Adipose tissue (tissue), 3 donors: ENCODE measurements around the gene CHMP4A. TPM values are rescaled to one million over a fixed set of nuclear protein-coding genes. Genes with fewer than 3 reads are reported as not detected.

Source experiments
- H3K27ac ChIP-seq: one replicate; pipeline ENCODE4 v1.5.1; 2013; ENCODE audit warnings: low read depth, low read length
- WGBS, 3 donors: extraction: QIAGEN DNeasy Blood & Tissue Kit; methylation state at CpG; one replicate each; pipeline ENCODE4 v1.1.7; 2013; 5-methylcytosine and 5-hydroxymethylcytosine counted together
- polyA plus RNA-seq, 3 donors: library from polyadenylated mRNA; stranded (reverse); fragments of 200-250 nt; gene quantifications; one replicate each; pipeline ENCODE4 v1.2.3, GENCODE V29; 2013
- donor health status: healthy with polysubstance abuse.
- donor health status: Bipolar disorder and iron deficiency.
- donor health status: healthy.

The CHMP4A gene
- 100 to 1,000 TPM in 1 of 3 donors, 10 to 100 TPM in 2; 59.6 to 108 (median 85.4) TPM for polyA plus RNA-seq

- H3K27ac ChIP-seq = peak within 1 kb of the TSS; percentile 80
- 0 to 1% (median 1%) methylated on average over 51 to 53 of the region's 53 CpGs for WGBS, 3 donors
Observed at GRCh38 chr14:24212924-24213865, at the start of gene CHMP4A. Gene CHMP4A, minus strand, starts transcription at chr14:24213488. Its CDS starts 49 bp downstream, at chr14:24213439.

DNA sequence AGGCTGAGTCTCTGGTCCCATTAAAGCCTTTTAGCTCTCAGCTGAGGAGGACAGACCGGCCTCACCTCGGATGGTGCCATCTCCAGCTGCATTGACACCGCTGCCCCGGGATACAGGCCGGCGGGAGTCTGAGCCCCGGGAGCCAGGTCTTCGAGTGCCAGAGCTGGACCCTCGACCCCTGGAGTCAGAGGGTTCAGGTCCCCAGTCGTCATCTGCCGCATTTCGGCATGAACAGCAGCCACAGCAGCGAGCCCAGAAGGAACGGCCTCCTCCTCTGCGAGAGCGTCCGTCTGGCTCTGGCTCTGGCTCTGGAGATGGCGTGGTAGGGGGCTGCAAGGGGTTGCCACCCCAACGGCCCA, 48.7 kb upstream of the CHMP4A start:
- WGBS, 3 donors = 91 to 93% (median 91%) methylated on average over 19 of the region's 19 CpGs
- H3K27ac ChIP-seq = no peak overlapping the region

- WGBS, 3 donors = 85 to 92% (median 89%) methylated on average over 20 of the region's 20 CpGs
- no peak overlapping the region for H3K27ac ChIP-seq
Observed at GRCh38 chr14:24261256-24261968, 48.1 kb upstream of the CHMP4A start.

GRCh38 chr14:24260780-24261157, 47.5 kb upstream of the CHMP4A start:
- H3K27ac ChIP-seq = no peak overlapping the region
- WGBS, 3 donors = 80 to 87% (median 85%) methylated on average over 4 of the region's 4 CpGs

GRCh38 chr14:24260026-24260779, 46.9 kb upstream of the CHMP4A start:
- 77 to 84% (median 83%) methylated on average over 16 of the region's 16 CpGs for WGBS, 3 donors
- no peak overlapping the region for H3K27ac ChIP-seq

GRCh38 chr14:24259282-24260025, 46.2 kb upstream of the CHMP4A start:
- 74 to 77% (median 77%) methylated on average over 16 of the region's 16 CpGs for WGBS, 3 donors
- H3K27ac ChIP-seq = no peak overlapping the region

GRCh38 chr14:24258548-24259265, 45.4 kb upstream of the CHMP4A start:
- no peak overlapping the region for H3K27ac ChIP-seq
- WGBS, 3 donors = 83 to 88% (median 88%) methylated on average over 18 of the region's 18 CpGs

DNA sequence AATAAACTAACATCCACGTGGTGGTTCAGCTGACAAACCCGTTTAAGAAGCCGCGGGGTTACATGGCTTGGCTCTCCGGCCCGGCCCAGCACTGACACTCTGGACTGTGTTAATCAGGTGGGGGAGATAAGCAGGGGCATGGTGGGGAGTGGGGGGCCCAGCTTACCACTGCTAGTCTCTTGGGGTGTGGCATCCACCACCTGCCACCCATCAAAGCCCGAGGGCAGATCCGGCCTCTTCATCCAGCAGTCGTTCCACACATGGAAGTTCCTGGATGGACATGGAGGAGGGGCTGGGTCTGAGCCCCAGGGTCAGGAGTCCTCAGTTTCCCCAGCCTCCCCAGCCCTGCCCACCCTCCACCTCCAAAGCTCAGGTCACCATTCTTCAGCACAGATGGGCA, 44.8 kb upstream of the CHMP4A start:
- 77 to 83% (median 82%) methylated on average over 9 of the region's 9 CpGs for WGBS, 3 donors
- no peak overlapping the region for H3K27ac ChIP-seq

- H3K27ac ChIP-seq = no peak overlapping the region
- 67 to 76% (median 69%) methylated on average over 4 of the region's 4 CpGs for WGBS, 3 donors
Observed at GRCh38 chr14:24256960-24257359, 43.7 kb upstream of the CHMP4A start.

- no peak overlapping the region for H3K27ac ChIP-seq
- WGBS, 3 donors = 94 to 95% (median 94%) methylated on average over 12 of the region's 12 CpGs
Observed at GRCh38 chr14:24255931-24256711, 42.8 kb upstream of the CHMP4A start.

DNA sequence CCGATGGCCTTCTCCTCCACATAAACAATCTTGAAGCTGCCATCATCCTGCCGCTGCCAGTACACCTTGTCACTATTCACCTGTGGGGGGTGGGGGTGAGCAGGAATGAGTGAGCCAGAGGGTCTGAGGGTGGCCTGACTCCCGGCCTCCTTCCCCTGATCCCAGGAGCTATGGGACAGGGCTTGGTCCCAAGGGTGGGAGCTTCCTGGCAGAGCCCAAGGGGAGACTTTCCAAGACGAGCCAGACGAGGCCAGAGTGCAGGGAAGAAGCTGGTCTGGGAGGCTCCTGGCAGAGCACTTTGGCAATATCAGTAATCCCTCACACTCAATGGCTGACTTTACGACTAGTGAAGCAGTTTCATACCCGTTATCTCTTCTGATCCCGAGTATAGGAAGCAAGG, 42.1 kb upstream of the CHMP4A start:
- 79 to 89% (median 86%) methylated on average over 8 of the region's 8 CpGs for WGBS, 3 donors
- no peak overlapping the region for H3K27ac ChIP-seq

GRCh38 chr14:24254630-24255392, 41.5 kb upstream of the CHMP4A start:
- 90 to 95% (median 94%) methylated on average over 19 of the region's 19 CpGs for WGBS, 3 donors
- no peak overlapping the region for H3K27ac ChIP-seq

DNA sequence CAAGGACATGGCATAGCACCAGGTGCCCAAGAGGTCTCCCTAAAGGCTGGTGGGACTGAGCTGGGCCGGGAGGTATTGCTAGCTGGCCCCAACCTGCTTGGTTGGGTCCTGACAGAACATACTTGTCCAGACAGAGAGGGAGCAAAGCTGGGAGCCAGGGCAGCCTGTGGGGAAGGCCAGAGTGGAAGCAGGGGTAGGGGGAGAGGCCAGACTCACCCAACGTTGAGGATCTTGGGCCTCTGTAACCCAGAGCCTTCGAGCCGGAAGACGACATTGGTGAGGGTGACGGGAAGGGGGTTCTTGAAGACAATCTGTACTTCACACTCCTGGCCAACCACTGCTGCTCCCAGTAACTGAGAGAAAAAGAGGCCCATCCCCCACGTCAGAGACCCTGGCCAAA, 40.6 kb upstream of the CHMP4A start:
- H3K27ac ChIP-seq = no peak overlapping the region
- WGBS, 3 donors = 78 to 89% (median 88%) methylated on average over 7 of the region's 7 CpGs

DNA sequence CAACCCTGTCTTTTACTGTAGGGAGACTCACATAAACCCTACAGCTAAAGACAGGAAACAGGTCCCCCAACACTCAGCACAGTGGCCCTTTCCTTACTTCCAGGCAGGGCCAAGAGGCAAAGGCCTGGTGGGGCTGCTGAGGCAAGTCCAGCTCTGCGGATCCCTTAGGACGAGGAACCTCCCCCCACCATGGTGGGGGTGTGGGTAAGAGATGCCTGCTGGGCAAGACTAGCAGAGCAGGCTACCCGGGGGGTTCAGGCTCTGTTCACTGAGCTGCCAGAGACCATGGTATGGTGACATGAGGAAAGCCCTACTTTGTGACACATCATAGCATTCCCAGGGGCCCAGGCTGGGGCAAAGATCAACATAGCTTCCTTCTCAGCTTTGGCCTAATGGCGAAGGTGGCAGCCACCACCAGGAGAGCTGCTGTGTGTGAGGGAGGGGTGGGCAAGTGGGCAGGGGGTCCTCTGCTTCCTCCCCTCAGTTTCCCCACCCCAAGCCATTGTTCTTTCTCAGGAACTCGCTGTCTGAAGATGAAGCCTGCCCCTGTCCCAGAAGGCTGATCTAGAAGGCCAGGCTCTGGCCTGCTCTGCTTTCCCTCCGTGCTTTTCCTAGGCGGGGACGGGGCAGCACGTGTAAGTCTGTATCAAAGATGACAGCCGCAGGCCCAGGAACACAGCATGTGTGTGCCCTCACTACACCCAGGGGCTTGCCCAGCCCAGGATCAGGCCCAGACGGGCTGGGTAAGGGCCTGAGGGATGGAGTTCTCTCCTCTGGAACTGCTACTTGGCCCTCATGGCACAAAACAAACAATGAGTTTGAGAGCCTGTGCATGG, 39.2 kb upstream of the CHMP4A start:
- no peak overlapping the region for H3K27ac ChIP-seq
- 77 to 85% (median 81%) methylated on average over 11 of the region's 11 CpGs for WGBS, 3 donors

DNA sequence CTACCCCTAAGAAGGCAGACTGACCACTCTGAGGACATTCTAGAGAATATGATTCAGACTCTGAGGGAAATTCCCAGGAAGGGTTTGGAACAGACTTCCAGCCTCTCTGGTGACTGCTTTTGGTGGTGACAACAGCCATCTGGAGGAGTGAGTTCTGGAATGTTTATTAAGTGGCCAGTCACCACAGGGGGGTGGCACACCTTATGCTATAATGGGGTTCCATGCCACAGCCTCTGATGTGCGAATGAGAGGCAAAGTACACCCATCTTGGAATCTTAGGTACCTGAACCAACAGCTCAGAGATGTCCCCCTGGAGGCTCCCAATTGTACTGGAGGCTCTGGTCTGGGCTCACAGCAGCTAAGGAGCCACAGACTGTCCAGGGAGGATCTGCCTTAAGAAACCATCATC, 38.6 kb upstream of the CHMP4A start:
- H3K27ac ChIP-seq = no peak overlapping the region
- WGBS, 3 donors = 94 to 95% (median 94%) methylated on average over 1 of the region's 1 CpG
